Ovary (tissue), 9 donors: ENCODE measurements around the gene CAB39. TPM values are rescaled to one million over a fixed set of nuclear protein-coding genes. Genes with fewer than 3 reads are reported as not detected.

Source experiments
- DNase-seq, 5 donors: peaks; one replicate each; pipeline ENCODE4 v3.0.0-alpha.2; 2019 to 2020
- H3K27ac ChIP-seq, 2 donors: fragments of 200-600 bp; one replicate each; pipeline versions ENCODE4 v1.5.1 to v1.8.0; 2019 to 2022
- H3K27me3 ChIP-seq: fragments of 200-600 bp; one replicate; pipeline ENCODE4 v1.8.0; 2022
- H3K36me3 ChIP-seq: fragments of 200-600 bp; sonication (generic); one replicate; pipeline ENCODE4 v1.5.1; 2019
- H3K4me1 ChIP-seq: one replicate; pipeline ENCODE4 v1.8.1; 2013; ENCODE audit warnings: mild to moderate bottlenecking, moderate library complexity; ENCODE audit not compliant: insufficient read depth
- H3K4me3 ChIP-seq: fragments of 200-600 bp; sonication (generic); one replicate; pipeline ENCODE4 v1.5.1; 2017
- H3K9me3 ChIP-seq, 2 donors: fragments of 200-600 bp in 1 of 2; sonication (generic) in 1 of 2; one replicate each; pipeline versions ENCODE4 v1.5.1 to v1.8.1; 2013 to 2019; ENCODE audit warnings: mild to moderate bottlenecking in 1 of 2, moderate library complexity in 1 of 2
- CTCF ChIP-seq, 3 donors: fragments of 450-650 bp in 2 of 3; fragments of 200-600 bp in 1 of 3; IDR thresholded peaks; one replicate each; pipeline versions ENCODE4 v1.5.1 to v1.8.0; 2016 to 2022; ENCODE audit warnings: antibody characterized with exemption in 3 of 3, mild to moderate bottlenecking in 1 of 3
- EP300 ChIP-seq: sonication (generic); formaldehyde crosslinking; IDR thresholded peaks from one replicate; pipeline ENCODE4 v1.6.1; 2017; ENCODE audit warnings: antibody characterized with exemption
- POLR2A ChIP-seq: fragments of 450-650 bp; IDR thresholded peaks from one replicate; pipeline ENCODE4 v1.6.1; 2017; ENCODE audit warnings: antibody characterized with exemption, mild to moderate bottlenecking, moderate library complexity
- WGBS, 3 donors: extraction: QIAGEN DNeasy Blood & Tissue Kit in 1 of 3; methylation state at CpG; one replicate each; pipeline versions ENCODE4 v1.1.5 to v1.1.7; 2013 to 2017; 5-methylcytosine and 5-hydroxymethylcytosine counted together
- intact Hi-C, 4 donors: fragments of 100-400 bp; cut with DNase I; formaldehyde crosslinking; loops; one replicate each; pipeline versions ENCODE4 v1.11.0 to v1.15.1; 2022 to 2023
- polyA plus RNA-seq, 2 donors: library from polyadenylated mRNA; stranded (reverse); fragments of 200-250 nt in 1 of 2; fragments of 350-450 nt in 1 of 2; fragmentation: Illumina TruSeq in 1 of 2; extraction: RNeasy Lipid Tissue Mini Kit (QIAGEN cat#74804) in 1 of 2; gene quantifications; one replicate each; pipeline ENCODE4 v1.2.3, GENCODE V29; 2013 to 2014
- small RNA-seq: library from RNA; depleted of rRNA; stranded (forward); fragments of <200 nt; gene quantifications from one replicate; pipeline ENCODE3, GENCODE V24; 2016
- total RNA-seq, 7 donors: library from RNA; depleted of rRNA in 2 of 7; stranded (reverse); fragments of >200 nt in 2 of 7; fragmentation: NEBNext Ultra II Directional in 3 of 7; extraction: Animal tissue kit (Norgen Biotek cat#: 25700) in 3 of 7; gene quantifications; one replicate each; pipeline versions ENCODE4 v1.1.0 to v1.2.4, GENCODE V29; 2016 to 2023
- donor health status: DM: no; HTN: no; CAD: no; lungs with moderate emphysema.
- donor health status: DM: no; HTN: no; CAD: no.
- donor health status: Bipolar disorder and iron deficiency.
- donor health status: DM: yes; HTN: yes; CAD: no.
- donor health status: DM: no; HTN: no; CAD: no.
- donor health status: DM: yes; HTN: yes; CAD: no.

Gene CAB39
- total and polyA plus RNA-seq, 9 donors: 24.8 to 64.4 (median 50.4) TPM

GRCh38 chr2:230868947-230869913, 156.6 kb downstream of the CAB39 start:
- Histone ChIP-seq H3K4me3 (no peak overlapping the region), H3K36me3 (no peaks in the 10 kb centered on the region), H3K9me3 (no peaks in the 10 kb centered on the region), H3K27ac (no peak overlapping the region), H3K27me3 (no peaks in the 10 kb centered on the region), H3K4me1 (peaks cover 6% of the 10 kb centered on the region)
- no peak for DNase-seq
- intact Hi-C loops: no loop called here
- TF ChIP-seq POLR2A (no peak), CTCF (IDR thresholded peaks at IDR 0.05) (no peak), EP300 (no peak)
- 65 to 70% (median 68%) methylated on average over 19 of the region's 19 CpGs for WGBS, 3 donors

DNA sequence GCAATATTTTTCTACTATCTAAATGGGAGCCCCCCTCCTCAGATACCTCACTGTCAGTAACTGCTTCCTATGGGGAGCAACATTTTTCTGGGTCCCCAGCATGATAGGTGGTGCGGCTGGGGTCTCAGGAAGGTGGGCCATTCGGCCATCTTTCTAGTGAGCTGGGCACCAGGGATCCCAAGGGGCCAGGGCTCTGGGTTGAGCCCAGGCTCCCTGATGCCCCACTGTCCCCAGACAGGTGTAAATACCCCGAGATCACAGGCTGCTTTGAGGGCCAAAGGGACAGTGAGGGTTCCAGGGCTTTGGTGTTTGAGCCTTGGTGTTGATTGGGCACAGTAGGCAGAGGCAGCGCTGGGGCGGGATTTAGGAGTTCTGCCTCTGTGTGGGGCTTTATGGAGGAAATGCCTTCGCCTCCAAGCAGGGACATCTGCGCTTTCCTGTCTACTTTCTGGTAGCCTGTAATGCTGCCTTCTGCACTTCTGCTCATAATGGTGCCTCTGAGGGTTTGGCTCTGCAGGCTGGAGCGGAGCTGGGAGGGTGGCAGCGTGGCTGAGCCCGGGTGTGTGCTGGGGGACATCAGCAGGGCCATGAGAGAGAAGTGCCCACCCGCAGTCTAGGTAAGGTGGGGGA, 157.4 kb downstream of the CAB39 start:
- H3K4me1 ChIP-seq: peaks cover 5% of the 10 kb centered on the region
- H3K9me3 ChIP-seq: no peaks in the 10 kb centered on the region
- intact Hi-C loops: no loop called here
- no peak overlapping the region for H3K4me3 ChIP-seq
- no peak for DNase-seq
- no peak overlapping the region for H3K27ac ChIP-seq
- H3K36me3 ChIP-seq: no peaks in the 10 kb centered on the region
- H3K27me3 ChIP-seq: no peaks in the 10 kb centered on the region
- TF ChIP-seq CTCF (IDR thresholded peaks at IDR 0.05) (no peak), EP300 (no peak), POLR2A (no peak)
- 89 to 96% (median 92%) methylated on average over 10 to 11 of the region's 11 CpGs for WGBS, 3 donors

Small RNAs within 50 kb of the gene (small RNA-seq; reads per million reads assigned to genes)
- gene BANF1P3: not detected
- not detected for gene RNU6-268P

Other genes with a start within 250 kb of the CAB39 start
- gene ITM2C, start 152.1 kb downstream of the CAB39 start, total RNA-seq: 10 to 100 TPM; 52.3 to 85.4 (median 67.8) TPM
- 10 to 100 TPM; 67.4 to 96.2 TPM for gene ITM2C, start 152.1 kb downstream of the CAB39 start, polyA plus RNA-seq
- gene GPR55, start 212.4 kb downstream of the CAB39 start, total RNA-seq: under 1 TPM in 2 of 7 donors, not detected in 5; 0.15 to 0.20 TPM
- under 1 TPM; 0.05 to 0.13 TPM for gene GPR55, start 212.4 kb downstream of the CAB39 start, polyA plus RNA-seq